GM19395 (cell line): Measurements from ENCODE around the gene B4GALT3.
A peak's percentile ranks its signal among the peaks of the same experiment; 100 is the strongest.

Source experiments
- ATAC-seq: cut with Tn5 transposase; IDR thresholded peaks from one replicate; pipeline ENCODE4 v1.9.1; 2021; ENCODE audit warnings: mild to moderate bottlenecking, moderate library complexity; ENCODE audit not compliant: unreplicated experiment

B4GALT3 gene

DNA sequence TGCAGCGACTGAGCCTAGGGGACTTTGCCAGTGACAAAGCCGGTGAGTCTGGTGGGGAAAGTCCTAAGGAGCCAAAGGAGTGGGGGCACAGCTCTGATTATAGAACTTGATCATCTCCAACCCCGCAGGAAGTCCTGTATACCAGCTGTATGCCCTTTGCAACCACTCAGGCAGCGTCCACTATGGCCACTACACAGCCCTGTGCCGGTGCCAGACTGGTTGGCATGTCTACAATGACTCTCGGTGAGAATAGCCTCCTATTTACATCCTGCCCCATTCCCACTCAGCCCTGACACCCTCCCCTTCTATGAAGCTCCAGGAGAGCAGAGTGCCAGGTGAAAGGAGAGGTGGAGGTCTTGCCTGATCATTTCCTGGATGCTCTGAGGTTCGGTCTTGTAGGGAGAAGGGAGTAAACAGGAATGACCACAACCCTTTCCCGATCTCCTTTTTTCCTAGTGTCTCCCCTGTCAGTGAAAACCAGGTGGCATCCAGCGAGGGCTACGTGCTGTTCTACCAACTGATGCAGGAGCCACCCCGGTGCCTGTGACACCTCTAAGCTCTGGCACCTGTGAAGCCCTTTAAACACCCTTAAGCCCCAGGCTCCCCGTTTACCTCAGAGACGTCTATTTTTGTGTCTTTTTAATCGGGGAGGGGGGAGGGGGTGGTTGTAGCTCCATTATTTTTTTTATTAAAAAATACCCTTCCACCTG lies 12.3 kb downstream of the B4GALT3 start:
- ATAC-seq: no peak

DNA sequence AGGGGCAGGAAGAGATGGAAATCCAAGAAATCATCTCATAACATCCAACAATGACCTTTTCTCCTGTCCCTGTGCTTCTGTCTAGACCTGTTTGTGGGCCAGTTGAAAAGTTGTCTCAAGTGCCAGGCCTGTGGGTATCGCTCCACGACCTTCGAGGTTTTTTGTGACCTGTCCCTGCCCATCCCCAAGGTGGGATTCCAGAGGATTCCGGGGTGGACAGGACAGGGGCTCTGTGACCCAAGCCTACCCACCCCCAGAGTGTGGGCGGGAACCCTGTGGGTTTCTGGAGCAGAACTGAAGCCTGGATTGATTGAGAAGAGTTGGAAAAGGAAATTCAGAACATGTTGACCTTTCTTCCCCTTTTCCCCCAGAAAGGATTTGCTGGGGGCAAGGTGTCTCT lies 13.5 kb downstream of the B4GALT3 start:
- ATAC-seq: no peak

DNA sequence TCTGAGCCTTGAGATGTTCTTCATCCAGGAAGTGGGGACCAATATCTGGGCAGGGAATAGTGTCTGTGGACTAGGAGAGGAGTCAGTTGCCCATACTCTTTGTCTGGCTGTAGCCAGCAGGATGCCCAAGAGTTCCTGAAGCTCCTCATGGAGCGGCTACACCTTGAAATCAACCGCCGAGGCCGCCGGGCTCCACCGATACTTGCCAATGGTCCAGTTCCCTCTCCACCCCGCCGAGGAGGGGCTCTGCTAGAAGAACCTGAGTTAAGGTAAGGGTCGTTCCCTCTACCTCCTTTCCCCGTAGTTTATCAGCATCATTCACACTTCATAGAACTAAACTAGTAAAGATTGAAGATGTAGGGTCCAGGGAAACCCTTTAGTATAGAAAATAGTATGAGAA lies 14.5 kb downstream of the B4GALT3 start:
- no peak for ATAC-seq

DNA sequence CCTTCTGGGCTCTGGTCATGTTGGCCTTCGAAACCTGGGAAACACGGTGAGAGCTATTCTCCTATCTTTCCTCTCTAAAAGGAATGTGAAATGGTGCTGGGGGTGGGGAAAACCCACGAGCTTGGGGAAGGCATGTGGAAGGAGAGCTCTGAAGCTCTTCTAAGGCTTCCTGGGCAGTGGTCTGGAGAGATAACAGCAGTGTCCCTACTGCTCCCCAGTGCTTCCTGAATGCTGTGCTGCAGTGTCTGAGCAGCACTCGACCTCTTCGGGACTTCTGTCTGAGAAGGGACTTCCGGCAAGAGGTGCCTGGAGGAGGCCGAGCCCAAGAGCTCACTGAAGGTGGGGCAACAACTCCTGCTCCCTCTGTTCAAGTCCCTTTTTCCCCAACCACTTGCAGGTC lies 15.3 kb downstream of the B4GALT3 start:
- no peak for ATAC-seq

DNA sequence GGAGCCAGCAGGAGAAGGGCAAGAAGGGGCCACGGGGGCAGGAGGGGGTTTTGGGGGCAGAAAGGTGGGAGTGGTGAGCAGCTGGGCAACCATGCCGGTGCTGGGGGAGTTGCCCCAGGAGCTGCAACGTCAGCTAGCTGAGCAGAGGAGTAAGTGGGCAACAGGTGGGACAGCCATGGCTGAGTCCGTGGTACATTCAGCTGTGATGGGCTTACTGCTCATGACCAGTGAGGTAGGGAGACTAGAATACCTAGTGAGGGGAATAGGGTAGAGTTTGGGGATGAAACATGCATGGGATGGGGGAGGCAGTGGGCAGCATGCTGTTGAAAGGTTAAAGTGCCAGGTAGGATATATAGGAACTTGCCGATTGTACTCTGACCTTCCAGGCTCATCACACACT lies 15.7 kb downstream of the B4GALT3 start:
- no peak for ATAC-seq

DNA sequence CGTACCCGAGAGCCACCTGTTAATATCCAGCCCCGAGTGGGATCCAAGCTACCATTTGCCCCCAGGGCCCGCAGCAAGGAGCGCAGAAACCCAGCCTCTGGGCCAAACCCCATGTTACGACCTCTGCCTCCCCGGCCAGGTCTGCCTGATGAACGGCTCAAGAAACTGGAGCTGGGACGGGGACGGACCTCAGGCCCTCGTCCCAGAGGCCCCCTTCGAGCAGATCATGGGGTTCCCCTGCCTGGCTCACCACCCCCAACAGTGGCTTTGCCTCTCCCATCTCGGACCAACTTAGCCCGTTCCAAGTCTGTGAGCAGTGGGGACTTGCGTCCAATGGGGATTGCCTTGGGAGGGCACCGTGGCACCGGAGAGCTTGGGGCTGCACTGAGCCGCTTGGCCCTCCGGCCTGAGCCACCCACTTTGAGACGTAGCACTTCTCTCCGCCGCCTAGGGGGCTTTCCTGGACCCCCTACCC lies 16.6 kb downstream of the B4GALT3 start:
- no peak for ATAC-seq

DNA sequence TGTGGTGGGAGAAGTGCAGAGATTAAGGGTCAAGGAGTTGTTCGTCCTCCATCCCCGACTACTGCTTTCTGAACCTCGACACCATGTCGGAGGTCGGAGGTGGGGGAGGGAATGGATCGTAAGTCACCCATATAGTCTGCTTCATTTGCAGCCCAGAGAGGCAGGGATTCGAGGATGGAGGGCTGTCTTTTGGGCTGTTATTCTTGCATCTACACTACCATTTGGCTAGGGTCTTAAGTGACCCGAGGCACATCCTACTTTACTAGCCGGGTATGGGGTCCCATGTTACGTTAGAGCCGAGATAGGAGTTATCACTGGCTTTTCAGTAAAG lies 17.4 kb downstream of the B4GALT3 start:
- ATAC-seq: no peak

DNA sequence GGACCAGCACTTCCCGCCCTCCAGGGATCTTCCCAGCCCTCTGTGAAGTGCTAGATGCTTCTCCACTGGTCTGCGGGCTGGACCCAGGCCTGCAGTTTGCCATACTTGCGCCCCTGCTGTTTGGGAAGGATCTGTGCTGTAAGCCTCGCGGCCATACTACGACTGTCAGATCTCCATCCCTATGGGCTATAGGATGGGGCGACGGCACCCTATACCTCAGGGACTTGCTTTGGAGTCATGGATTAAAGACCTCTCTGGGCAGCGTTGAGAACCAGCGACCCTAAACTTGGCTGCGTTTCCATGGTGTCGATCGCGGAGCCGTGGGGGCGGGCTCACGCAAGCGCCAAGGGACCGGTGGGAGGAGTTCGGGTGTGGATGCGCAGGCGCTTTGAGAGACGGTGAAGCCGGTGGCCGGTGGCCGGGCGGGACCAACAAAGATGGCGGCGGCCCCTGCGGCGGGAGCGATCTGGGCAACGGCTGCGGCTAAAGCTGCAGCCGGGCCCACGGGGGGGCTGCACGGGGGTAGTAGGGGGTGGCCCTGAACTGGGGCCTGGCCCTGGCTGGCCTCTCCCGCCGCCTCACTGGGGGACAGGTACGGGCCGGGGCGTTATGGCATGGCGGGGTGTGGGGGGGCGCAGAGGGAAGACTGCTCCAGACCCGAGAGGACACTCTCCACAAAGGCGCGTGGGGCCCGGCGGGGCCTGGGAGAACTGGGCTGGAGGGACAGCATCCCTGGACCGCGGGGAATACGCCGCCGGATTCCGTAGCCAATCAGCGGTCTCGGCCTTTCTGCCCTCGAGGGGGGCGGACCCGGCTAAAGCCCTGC lies 18.0 kb downstream of the B4GALT3 start, which contains the start of gene USP21:
TSS of gene USP21 (plus strand) at position 414 of the 826 bp plus-strand sequence. CDS start 1,141 bp downstream, outside the sequence.
- peak; percentile 76 for ATAC-seq

DNA sequence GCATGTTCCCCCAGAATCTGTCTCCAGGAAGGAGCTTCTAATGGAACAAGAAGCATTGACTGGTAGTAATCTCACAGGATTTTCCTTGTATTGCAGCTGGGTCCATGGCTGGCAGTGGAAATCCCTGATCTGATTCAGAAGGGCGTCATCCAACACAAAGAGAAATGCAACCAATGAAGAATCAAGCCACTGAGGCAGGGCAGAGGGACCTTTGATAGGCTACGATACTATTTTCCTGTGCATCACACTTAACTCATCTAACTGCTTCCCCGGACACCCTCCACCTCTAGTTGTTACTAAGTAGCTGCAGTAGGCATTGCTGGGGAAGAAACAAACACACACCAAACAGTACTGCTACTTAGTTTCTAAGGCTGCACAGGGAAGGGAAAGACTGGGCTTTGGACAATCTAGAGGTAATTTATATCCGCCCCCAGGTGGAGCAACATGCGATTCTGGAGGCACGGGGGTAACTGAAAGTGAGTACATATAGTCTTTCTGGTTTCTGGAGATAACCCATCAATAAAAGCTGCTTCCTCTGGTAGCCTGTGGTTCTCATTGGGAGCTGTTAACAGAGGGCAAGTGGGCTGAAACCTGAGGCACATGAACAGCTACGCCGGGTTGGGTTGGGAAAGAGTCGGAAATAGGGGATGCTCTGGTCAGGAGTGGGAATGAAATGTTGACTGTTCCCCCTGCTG lies 18.8 kb downstream of the B4GALT3 start:
- ATAC-seq: no peak

DNA sequence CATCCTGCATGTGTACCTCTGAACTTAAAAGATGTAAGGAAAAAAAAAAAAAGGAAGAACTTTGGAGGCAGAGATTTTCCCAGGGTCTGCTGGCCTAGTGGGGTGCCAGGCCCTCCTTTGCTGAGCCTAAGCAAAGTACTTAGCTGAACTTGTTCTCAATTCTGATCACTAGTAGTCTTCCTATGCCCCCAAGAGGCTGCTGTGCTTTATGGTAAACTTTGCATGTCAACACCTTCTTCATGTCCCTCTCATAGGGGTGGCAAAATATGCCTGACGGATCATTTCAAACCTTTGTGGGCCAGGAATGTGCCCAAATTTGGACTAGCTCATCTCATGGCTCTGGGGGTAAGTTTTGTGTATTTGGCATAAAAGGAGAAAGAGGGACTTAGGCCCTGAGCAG lies 19.4 kb downstream of the B4GALT3 start:
- ATAC-seq: no peak

DNA sequence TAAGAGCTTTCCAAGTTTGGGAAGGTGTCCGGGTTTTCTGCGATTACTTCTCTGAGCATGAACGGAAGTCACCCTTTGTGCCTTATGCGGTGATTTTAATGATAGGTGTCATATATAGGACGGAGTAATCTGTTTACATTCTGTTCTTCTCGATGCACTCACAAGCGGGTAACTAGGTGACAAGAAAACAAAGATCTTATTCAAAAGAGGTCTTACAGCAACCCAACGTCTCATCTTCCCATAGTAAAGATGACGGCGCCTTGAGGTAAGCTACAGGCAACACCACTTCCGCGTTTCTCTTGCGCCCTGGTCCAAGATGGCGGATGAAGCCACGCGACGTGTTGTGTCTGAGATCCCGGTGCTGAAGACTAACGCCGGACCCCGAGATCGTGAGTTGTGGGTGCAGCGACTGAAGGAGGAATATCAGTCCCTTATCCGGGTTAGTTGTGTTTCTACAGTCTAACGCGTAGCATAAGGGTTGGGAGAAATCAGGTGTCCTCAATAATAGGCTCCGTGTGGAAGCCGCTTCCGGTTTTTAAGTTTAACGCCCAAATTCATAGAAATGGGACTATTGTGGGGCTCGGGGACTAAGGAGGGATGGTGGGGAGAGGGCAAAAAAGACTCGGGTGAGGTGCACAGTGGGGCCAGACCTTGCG lies 23.5 kb downstream of the B4GALT3 start, which contains the start of gene UFC1:
TSS of gene UFC1 (plus strand) at position 297 of the 656 bp plus-strand sequence. CDS start at position 317, 20 bp downstream.
- peak; percentile 88 for ATAC-seq

DNA sequence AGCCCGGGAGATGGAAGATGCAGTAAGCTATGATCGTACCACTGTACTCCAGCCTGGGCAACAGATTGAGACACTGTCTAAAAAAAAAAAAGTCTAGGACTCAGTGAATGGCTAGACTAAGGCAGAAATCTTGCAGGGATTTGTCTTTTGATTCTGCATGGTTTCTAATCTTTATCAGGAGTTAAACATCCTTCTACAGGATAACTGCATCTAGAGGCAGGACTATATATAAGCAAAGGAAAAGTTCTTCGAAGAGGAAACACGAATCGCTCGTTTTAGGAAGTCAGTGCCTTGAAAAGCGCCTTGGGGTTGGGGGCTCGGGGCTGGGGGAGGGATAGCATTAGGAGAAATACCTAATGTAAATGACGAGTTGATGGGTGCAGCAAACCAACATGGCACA lies 24.1 kb downstream of the B4GALT3 start:
- ATAC-seq: peak; percentile 11

DNA sequence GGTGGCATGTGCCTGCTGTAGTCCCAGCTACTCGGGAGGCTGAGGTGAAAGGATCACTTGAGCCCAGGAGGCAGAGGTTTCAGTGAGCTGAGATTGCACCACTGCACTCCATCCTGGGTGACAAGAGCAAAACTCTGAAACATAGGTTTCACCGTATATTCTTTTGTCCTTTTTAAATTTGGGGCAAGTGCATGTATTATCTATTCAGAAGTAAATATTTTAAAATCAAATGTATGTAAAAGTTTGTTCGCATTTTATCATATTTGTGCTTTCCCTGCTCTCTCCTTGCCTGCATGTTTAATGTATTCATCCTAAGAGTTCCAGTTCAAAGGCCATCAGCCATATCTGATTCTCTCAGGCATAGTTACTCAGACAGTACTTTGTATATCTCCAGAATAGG lies 31.5 kb downstream of the B4GALT3 start:
- ATAC-seq: no peak

DNA sequence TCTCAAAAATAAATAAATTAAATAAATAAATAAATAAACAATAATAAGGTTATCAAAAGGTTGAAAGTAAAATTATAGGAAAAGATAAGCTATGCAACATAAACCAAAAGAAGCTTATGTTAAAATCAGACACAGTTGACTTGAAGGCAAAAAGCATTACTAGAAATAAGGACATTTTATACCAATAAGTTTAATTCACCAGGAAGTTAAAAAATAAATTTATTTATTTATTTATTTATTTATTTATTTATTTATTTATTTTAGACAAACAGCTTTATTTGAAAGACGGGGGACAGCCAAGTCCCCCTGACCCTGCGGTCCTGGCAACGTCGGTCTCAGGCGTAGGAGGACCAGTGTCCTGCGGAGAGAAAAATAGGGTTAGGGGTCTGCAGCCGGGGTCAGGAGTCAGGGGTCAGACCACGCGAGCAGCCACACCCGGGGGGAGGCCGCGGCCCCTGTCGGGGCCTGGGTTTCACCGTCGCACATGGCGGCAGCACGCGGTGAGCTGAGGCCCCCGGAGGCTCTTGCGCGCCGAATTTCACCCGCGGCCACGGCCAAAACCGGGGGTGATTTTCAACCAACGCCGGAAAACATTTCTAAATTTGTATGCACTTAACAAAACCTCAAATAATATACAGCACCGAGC lies 36.4 kb downstream of the B4GALT3 start:
- ATAC-seq: no peak

DNA sequence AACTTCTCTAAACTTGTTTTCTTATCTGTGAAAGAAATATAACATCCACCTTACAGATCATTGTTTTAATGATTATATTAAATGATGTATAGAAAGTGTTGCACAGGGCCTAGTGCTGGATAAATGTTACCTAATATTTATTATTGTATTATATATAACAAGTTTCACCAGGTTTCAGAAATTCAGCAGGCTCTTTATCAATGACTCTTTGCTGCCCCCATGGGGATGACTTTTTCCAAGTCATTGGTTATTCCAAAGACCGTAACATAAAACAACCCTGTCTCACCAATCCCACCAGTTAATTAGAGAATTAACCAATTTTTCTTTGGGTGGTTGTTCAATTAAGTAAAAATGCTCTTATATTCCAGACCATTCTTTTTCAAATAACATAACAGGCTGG lies 37.5 kb downstream of the B4GALT3 start:
- ATAC-seq: no peak

DNA sequence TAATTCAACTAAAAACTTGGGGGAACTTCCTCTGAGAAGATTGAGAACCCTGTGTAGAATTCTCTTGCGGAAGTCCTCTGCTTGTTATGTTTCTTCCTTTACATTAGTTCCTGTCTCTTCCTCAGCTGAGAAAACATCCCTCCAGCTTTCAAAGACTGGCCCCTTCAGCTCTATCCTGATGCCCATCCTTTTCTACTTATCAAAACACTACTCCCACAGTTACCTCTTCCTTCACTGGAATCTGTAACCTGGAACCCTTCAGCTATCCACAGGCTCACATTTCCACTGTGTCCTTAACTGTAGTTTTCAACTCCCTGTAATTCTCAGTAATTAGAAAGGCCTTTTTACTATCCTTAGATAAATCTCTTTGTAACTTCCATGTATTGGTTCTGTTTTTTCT lies 38.9 kb downstream of the B4GALT3 start:
- ATAC-seq: no peak

DNA sequence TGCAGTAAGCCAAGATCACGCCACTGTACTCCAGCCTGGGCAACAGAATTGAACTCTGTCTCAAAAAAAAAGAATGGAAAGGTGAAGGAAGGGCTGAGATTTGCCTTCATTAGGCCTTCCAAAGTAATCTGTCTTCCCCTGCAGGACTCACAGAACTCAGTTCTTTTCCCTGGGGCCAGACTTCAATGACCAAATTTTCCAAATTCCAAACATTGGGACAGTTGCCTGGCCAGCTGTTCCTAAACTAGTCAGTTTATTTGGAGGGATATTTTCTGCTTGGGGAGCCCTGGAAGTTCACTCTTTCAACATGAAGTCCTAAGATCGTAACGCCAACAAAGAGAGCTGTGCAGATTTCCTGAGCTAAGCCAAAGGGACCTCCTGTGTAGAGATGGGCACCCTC lies 39.4 kb downstream of the B4GALT3 start:
- ATAC-seq: no peak

DNA sequence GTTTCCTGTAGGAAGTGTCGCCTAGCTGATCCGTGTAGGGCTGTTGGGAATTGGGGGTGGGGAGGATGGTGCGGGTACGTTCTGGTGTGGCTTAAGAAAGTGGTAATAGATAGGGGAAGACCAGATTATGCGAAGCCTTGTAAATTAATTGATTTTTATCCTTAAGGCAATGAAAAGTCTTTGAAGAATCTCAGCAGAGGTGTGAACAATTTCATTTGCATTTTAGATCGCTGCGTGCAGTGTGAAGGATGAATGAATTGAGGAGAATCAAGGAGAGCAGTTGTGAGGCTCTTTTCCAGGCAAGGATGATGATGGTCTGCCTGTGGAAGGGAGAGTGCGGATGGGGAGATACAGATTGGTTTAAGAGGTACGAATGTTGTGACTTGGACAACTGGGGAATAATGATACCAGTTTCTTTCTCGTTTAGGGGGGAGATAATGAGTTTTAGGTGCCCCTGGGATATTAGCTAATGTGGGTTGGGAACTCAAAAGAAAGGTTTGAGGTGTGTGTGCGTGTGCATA lies 44.0 kb downstream of the B4GALT3 start:
- no peak for ATAC-seq

DNA sequence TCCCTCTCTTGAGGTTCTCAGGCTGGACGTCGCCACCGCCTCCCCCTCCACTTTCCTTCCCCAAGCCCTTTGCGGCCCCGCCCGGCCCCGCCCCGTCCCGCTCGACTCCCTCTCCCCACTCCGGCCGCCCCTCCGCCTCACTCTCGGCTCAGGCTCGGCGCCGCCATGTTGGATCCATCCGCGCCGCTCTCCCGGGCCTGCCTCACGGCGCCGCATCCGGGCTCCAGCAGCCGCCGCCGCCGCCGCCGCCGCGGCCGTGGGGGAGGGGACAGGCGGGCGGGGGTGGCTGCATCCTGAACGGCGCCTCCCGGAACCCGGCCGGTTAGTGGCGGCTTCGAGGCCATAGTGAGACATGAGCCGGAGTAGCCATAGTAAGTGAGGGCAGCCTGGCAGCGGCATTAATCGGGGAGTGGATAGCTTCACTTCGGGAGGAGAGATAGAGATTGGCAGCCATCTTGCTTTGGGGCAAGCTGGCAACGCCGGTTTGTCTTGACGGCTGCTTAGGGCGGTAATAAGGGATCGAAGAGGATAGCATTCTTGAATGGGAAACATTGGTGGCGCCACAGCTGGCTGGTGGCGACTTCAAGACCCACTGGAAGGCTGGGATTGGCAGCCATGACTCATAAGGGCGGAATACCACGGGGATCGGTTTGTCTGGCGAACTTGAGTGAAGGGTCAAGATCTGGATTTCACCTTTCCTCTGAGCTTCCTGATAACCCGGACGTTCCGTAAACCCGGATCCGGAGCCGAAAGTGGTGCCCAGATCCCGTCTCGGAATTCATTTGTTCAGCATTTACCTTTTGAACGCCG lies 44.7 kb downstream of the B4GALT3 start, which contains the start of gene DEDD:
TSS of gene DEDD (minus strand) at position 258 of the 810 bp plus-strand sequence. CDS start 8,205 bp downstream, outside the sequence.
- peak; percentile 97 for ATAC-seq
